Hepatocyte (in vitro differentiated cells): ENCODE results near the gene ANKRD22. TPM values are rescaled to one million over a fixed set of nuclear protein-coding genes. Genes with fewer than 3 reads are reported as not detected.

ENCODE experiments used
- DNase-seq: peaks from one replicate; pipeline ENCODE4 v3.0.0-alpha.2; 2016; ENCODE audit warnings: low spot score
- H2AFZ ChIP-seq: fragments of 200-600 bp; sonication (generic); 2 replicates; pipeline ENCODE4 v1.6.0; 2016; ENCODE audit warnings: antibody characterized with exemption, mild to moderate bottlenecking
- H3K27ac ChIP-seq: fragments of 200-600 bp; sonication (generic); 2 replicates; pipeline ENCODE4 v1.5.1; 2016; ENCODE audit warnings: mild to moderate bottlenecking
- H3K27me3 ChIP-seq: fragments of 200-600 bp; sonication (generic); 2 replicates; pipeline ENCODE4 v1.6.1; 2016
- H3K36me3 ChIP-seq: fragments of 200-600 bp; sonication (generic); replicated peaks from 2 replicates; pipeline ENCODE4 v1.5.1; 2016; ENCODE audit warnings: low read depth; ENCODE audit not compliant: insufficient read depth
- H3K4me1 ChIP-seq: fragments of 200-600 bp; sonication (generic); 2 replicates; pipeline ENCODE4 v1.5.1; 2016; ENCODE audit warnings: mild to moderate bottlenecking, moderate library complexity; ENCODE audit not compliant: insufficient read depth
- H3K4me2 ChIP-seq: fragments of 200-600 bp; sonication (generic); 2 replicates; pipeline ENCODE4 v1.6.0; 2016
- H3K4me3 ChIP-seq: fragments of 200-600 bp; sonication (generic); 2 replicates; pipeline ENCODE4 v1.5.1; 2016; ENCODE audit warnings: mild to moderate bottlenecking
- H3K79me2 ChIP-seq: fragments of 200-600 bp; sonication (generic); 2 replicates; pipeline ENCODE4 v1.6.0; 2017; ENCODE audit warnings: mild to moderate bottlenecking
- H3K9me2 ChIP-seq: fragments of 200-600 bp; sonication (generic); replicated peaks from 2 replicates; pipeline ENCODE4 v1.6.0; 2017; ENCODE audit warnings: mild to moderate bottlenecking; ENCODE audit not compliant: insufficient read depth
- H3K9me3 ChIP-seq: fragments of 200-600 bp; sonication (generic); 2 replicates; pipeline ENCODE4 v1.5.1; 2016; ENCODE audit warnings: low read depth, mild to moderate bottlenecking
- H4K20me1 ChIP-seq: fragments of 200-600 bp; sonication (generic); 2 replicates; pipeline ENCODE4 v1.6.0; 2016; ENCODE audit warnings: mild to moderate bottlenecking; ENCODE audit not compliant: insufficient read depth, poor library complexity, severe bottlenecking
- CTCF ChIP-seq: fragments of 200-600 bp; sonication (generic); IDR thresholded peaks from 2 replicates; pipeline ENCODE4 v1.5.1; 2016; ENCODE audit warnings: antibody characterized with exemption, mild to moderate bottlenecking; ENCODE audit not compliant: poor library complexity
- EZH2 ChIP-seq: fragments of 200-600 bp; sonication (generic); IDR thresholded peaks from 2 replicates; pipeline ENCODE4 v1.6.1; 2016; ENCODE audit warnings: antibody characterized with exemption, mild to moderate bottlenecking, borderline replicate concordance
- EZH2phosphoT487 ChIP-seq: fragments of 200-600 bp; sonication (generic); IDR thresholded peaks from one replicate; pipeline ENCODE4 v1.6.1; 2018; ENCODE audit warnings: antibody characterized with exemption, mild to moderate bottlenecking, low read depth, moderate library complexity; ENCODE audit not compliant: unreplicated experiment, severe bottlenecking
- WGBS: methylation state at CpG from one replicate; pipeline ENCODE4 v1.1.6; 2016; ENCODE audit warnings: low lambda C conversion rate; ENCODE audit errors: missing lambda C conversion rate; 5-methylcytosine and 5-hydroxymethylcytosine counted together
- polyA plus RNA-seq: library from polyadenylated mRNA; unstranded; fragments of >200 nt; fragmentation: Nextera tagmentation; extraction: Ambion mirVana; gene quantifications from 2 replicates; pipeline ENCODE4 v1.2.1, GENCODE V29; 2016
- total RNA-seq: library from RNA; depleted of rRNA; stranded (reverse); fragments of >200 nt; gene quantifications from 2 replicates; pipeline ENCODE4 v1.2.3, GENCODE V29; 2014

The ANKRD22 gene
- total and polyA plus RNA-seq, 2 experiments from 2014 or later: 2.1 to 2.7 TPM

GRCh38 chr10:88809621-88810020, 42.0 kb downstream of the ANKRD22 start:
- H3K79me2 ChIP-seq: no peaks in the 10 kb centered on the region
- no peaks in the 10 kb centered on the region for H3K36me3 ChIP-seq
- H3K4me1 ChIP-seq: no peaks in the 10 kb centered on the region
- no peaks in the 10 kb centered on the region for H4K20me1 ChIP-seq
- H2AFZ ChIP-seq: no peak overlapping the region
- no peaks in the 10 kb centered on the region for H3K9me3 ChIP-seq
- no peak for TF ChIP-seq CTCF
- TF ChIP-seq EZH2phosphoT487: no peak
- no peak for TF ChIP-seq EZH2
- no peak overlapping the region for H3K27ac ChIP-seq
- DNase-seq: no peak
- H3K9me2 ChIP-seq: no peaks in the 10 kb centered on the region
- no peak overlapping the region for H3K4me2 ChIP-seq
- no peak overlapping the region for H3K4me3 ChIP-seq
- no peaks in the 10 kb centered on the region for H3K27me3 ChIP-seq
- 78% methylated on average over 4 of the region's 4 CpGs for WGBS

GRCh38 chr10:88805924-88806323, 45.7 kb downstream of the ANKRD22 start:
- no peaks in the 10 kb centered on the region for H3K9me2 ChIP-seq
- TF ChIP-seq CTCF (no peak), EZH2phosphoT487 (no peak), EZH2 (no peak)
- no peak overlapping the region for H3K4me3 ChIP-seq
- H3K4me2 ChIP-seq: no peak overlapping the region
- H3K4me1 ChIP-seq: no peaks in the 10 kb centered on the region
- no peaks in the 10 kb centered on the region for H3K27me3 ChIP-seq
- no peaks in the 10 kb centered on the region for H3K9me3 ChIP-seq
- H4K20me1 ChIP-seq: no peaks in the 10 kb centered on the region
- no peak for DNase-seq
- H3K79me2 ChIP-seq: no peaks in the 10 kb centered on the region
- WGBS: 92% methylated on average over 3 of the region's 3 CpGs
- no peak overlapping the region for H3K27ac ChIP-seq
- H3K36me3 ChIP-seq: no peaks in the 10 kb centered on the region
- no peak overlapping the region for H2AFZ ChIP-seq

GRCh38 chr10:88805361-88805760, 46.3 kb downstream of the ANKRD22 start:
- H2AFZ ChIP-seq: no peak overlapping the region
- no peaks in the 10 kb centered on the region for H3K27me3 ChIP-seq
- no peak overlapping the region for H3K4me2 ChIP-seq
- TF ChIP-seq EZH2phosphoT487: no peak
- TF ChIP-seq EZH2: no peak
- no peak for TF ChIP-seq CTCF
- no peaks in the 10 kb centered on the region for H3K9me2 ChIP-seq
- H3K27ac ChIP-seq: no peak overlapping the region
- 51% methylated on average over 2 of the region's 2 CpGs for WGBS
- H3K36me3 ChIP-seq: no peaks in the 10 kb centered on the region
- H4K20me1 ChIP-seq: no peaks in the 10 kb centered on the region
- DNase-seq: no peak
- no peaks in the 10 kb centered on the region for H3K79me2 ChIP-seq
- no peaks in the 10 kb centered on the region for H3K4me1 ChIP-seq
- no peak overlapping the region for H3K4me3 ChIP-seq
- H3K9me3 ChIP-seq: no peaks in the 10 kb centered on the region
